Type B pancreatic cell (in vitro differentiated cells): ENCODE measurements around the gene ADH7. TPM values are rescaled to one million over a fixed set of nuclear protein-coding genes. Genes with fewer than 3 reads are reported as not detected.
A peak's percentile ranks its signal among the peaks of the same experiment; 100 is the strongest.

Source experiments
- DNase-seq: peaks from one replicate; pipeline ENCODE4 v3.0.0; 2021; ENCODE audit warnings: mixed read lengths; ENCODE audit not compliant: unreplicated experiment; ENCODE audit errors: extremely low spot score
- H3K27ac Mint-ChIP-seq: 2 replicates; pipeline ENCODE4 v1.8.0; 2021; ENCODE audit warnings: mild to moderate bottlenecking, mixed read lengths
- H3K27me3 Mint-ChIP-seq: 2 replicates; pipeline ENCODE4 v1.8.0; 2021; ENCODE audit warnings: mixed read lengths
- H3K36me3 Mint-ChIP-seq: 2 replicates; pipeline ENCODE4 v1.8.0; 2021; ENCODE audit warnings: mixed read lengths
- H3K4me1 Mint-ChIP-seq: one replicate; pipeline ENCODE4 v1.8.0; 2021; ENCODE audit warnings: mixed read lengths; ENCODE audit not compliant: unreplicated experiment
- H3K4me3 Mint-ChIP-seq: 2 replicates; pipeline ENCODE4 v1.8.0; 2021; ENCODE audit warnings: mild to moderate bottlenecking, mixed read lengths
- H3K9me3 Mint-ChIP-seq: 2 replicates; pipeline ENCODE4 v1.8.0; 2021; ENCODE audit warnings: mixed read lengths
- total RNA-seq: library from RNA; stranded (reverse); gene quantifications from 2 replicates; pipeline ENCODE4 v1.2.1, GENCODE V29; 2021; ENCODE audit warnings: low replicate concordance
- TF ChIP-seq, protein P1 (sequence below): fragments of 200-600 bp; sonication (generic); conservative IDR thresholded peaks from 2 replicates; pipeline ENCODE4 v1.5.0; 2021; ENCODE audit warnings: antibody characterized with exemption, mild to moderate bottlenecking

ADH7 gene
- total RNA-seq, 1 donor from 2014 or later: 0.17 TPM

DNA sequence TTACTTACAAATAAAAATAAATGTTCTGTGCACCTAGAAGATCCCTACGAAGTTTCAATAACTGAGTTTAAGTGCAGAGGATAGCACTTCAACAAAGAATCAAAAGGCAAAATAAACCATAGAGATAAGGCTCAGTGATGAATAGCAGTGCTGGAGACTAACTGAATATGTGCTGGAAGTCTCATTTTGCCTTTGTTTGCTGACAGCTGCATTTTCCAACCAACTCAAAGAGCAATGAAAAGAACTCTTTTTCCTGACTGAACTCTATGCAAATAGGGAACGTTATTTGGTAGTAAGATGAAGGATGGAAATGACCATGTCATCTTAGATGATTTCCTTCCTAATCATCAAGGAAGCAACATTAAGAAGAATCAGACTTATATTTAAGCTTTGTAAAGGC lies 32.7 kb upstream of the ADH7 start:
- H3K36me3 Mint-ChIP-seq: no peaks in the 10 kb centered on the region
- no peaks in the 10 kb centered on the region for H3K4me1 Mint-ChIP-seq
- H3K4me3 Mint-ChIP-seq: no peak overlapping the region
- no peak for DNase-seq
- peaks cover 7% of the 10 kb centered on the region for H3K27me3 Mint-ChIP-seq
- no peaks in the 10 kb centered on the region for H3K9me3 Mint-ChIP-seq
- H3K27ac Mint-ChIP-seq: no peak overlapping the region
- TF ChIP-seq, protein P1, sequence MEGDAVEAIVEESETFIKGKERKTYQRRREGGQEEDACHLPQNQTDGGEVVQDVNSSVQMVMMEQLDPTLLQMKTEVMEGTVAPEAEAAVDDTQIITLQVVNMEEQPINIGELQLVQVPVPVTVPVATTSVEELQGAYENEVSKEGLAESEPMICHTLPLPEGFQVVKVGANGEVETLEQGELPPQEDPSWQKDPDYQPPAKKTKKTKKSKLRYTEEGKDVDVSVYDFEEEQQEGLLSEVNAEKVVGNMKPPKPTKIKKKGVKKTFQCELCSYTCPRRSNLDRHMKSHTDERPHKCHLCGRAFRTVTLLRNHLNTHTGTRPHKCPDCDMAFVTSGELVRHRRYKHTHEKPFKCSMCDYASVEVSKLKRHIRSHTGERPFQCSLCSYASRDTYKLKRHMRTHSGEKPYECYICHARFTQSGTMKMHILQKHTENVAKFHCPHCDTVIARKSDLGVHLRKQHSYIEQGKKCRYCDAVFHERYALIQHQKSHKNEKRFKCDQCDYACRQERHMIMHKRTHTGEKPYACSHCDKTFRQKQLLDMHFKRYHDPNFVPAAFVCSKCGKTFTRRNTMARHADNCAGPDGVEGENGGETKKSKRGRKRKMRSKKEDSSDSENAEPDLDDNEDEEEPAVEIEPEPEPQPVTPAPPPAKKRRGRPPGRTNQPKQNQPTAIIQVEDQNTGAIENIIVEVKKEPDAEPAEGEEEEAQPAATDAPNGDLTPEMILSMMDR: no peak

DNA sequence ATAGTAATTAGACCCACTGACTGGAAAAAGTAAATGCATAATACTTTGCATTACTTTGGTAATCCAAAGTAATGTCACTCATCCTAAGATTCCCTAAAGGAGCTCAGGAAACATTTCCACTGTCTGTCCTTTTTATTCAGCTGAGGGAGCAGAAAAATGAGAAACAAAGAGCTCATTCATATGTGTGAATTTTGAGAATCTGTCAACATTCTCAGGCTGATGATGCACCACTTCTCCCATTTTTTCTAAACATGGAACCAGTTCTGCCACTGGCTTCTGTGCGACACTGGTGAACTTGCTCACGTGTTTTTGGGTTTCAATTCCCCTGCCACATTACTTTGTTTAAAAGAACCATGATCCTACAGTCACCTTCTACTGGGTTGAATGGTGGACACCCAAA lies 28.4 kb upstream of the ADH7 start:
- TF ChIP-seq, protein P1: no peak
- no peak overlapping the region for H3K4me3 Mint-ChIP-seq
- H3K27me3 Mint-ChIP-seq: peaks cover 7% of the 10 kb centered on the region
- H3K9me3 Mint-ChIP-seq: no peaks in the 10 kb centered on the region
- H3K4me1 Mint-ChIP-seq: peaks cover 4% of the 10 kb centered on the region
- no peak overlapping the region for H3K27ac Mint-ChIP-seq
- DNase-seq: no peak
- no peaks in the 10 kb centered on the region for H3K36me3 Mint-ChIP-seq

DNA sequence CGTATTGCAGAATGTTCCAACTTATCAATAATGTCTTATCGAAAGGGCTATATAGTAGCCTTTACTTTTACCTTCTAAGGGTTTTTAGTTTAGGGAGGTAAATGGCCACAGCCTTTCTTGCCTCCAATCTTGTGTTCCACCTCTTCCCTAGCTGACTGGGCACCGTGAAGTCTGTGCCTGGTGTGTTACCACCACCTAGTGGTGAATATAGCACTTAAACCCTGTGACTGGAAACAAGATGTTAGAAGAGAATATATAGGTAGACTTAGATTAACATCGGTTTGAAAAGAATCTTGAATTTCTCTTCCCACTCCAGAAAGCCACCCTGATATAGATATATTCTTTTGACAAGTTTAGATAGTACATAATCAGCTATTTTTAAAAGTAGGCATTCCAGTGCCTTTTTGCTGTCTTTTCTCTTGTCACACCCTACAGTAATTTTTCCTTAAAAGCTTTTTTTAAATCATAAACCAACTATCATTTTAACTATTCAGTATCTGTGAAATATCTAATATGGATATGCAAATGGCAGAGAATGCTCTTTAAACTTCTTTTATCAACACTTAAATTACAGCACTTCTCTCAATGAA lies 27.8 kb upstream of the ADH7 start:
- H3K9me3 Mint-ChIP-seq: no peaks in the 10 kb centered on the region
- no peak overlapping the region for H3K27ac Mint-ChIP-seq
- no peaks in the 10 kb centered on the region for H3K36me3 Mint-ChIP-seq
- H3K27me3 Mint-ChIP-seq: peaks cover 7% of the 10 kb centered on the region
- TF ChIP-seq, protein P1: peak; percentile 92
- no peak for DNase-seq
- H3K4me1 Mint-ChIP-seq: peaks cover 4% of the 10 kb centered on the region
- H3K4me3 Mint-ChIP-seq: no peak overlapping the region

DNA sequence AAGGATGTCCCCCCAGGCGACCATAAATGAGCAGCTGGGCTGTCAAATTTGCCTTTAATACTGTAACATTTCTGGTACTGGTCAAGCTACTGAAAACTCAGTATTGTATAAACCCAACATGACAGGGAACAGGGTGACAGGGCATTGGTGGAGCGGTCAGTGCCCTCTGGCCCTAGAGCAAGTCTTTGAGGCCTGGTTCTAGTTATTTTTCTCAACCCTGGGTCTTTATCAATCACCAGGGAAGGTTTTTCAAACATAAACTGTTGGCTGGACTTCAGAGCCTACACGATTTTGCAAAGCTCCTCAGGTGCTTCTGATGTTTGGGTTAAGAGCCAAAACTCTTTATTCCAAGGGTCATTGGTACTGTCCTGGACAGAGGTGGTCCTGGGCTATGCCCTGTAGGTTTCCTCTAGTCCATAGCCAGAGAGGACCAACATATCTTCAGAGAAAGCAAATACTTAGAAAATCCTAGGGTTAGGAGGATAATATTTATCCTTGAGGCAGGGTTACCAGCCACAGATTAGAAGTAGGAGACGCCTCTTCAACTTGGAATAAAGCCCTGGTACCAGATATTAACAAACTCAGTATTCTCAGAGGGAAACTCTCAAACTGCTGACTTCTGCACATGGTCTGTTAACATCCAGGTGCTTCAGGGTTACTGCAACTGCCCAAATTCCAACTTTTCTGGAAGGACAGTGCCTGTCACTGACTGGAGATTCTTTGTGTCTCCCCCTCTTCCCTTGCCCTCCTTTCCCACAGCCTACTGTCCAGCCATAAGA lies 26.7 kb upstream of the ADH7 start:
- Mint-ChIP-seq H3K36me3 (no peaks in the 10 kb centered on the region), H3K27ac (no peak overlapping the region), H3K9me3 (no peaks in the 10 kb centered on the region), H3K27me3 (peaks cover 7% of the 10 kb centered on the region), H3K4me3 (no peak overlapping the region), H3K4me1 (peaks cover 4% of the 10 kb centered on the region)
- no peak for DNase-seq
- TF ChIP-seq, protein P1: no peak

DNA sequence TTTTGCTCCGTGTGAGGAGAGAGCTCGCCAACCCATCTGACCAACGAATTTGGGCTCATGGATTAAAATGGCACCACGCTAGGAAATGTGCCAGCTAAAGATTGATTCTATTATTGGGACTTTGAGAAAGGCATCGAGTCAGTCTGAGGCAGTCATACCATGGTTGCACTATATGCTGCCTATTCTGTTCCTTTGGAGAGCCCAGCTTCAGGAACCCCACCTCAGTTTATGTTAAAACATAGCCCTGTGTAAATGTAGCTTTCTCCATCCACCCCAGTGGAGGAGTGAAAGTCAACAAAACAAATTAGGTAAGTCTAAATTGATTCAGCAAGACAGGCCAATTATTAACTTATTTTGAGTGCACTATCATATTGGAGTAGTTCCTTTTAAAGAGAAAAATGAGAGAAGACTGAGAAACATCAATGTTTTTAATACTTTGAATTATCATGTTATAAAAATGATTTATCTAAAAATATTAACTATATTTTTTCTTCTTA lies 24.5 kb upstream of the ADH7 start:
- no peak overlapping the region for H3K4me3 Mint-ChIP-seq
- H3K27me3 Mint-ChIP-seq: peaks cover 4% of the 10 kb centered on the region
- H3K27ac Mint-ChIP-seq: peak overlapping the region; percentile 46
- TF ChIP-seq, protein P1: no peak
- H3K9me3 Mint-ChIP-seq: no peaks in the 10 kb centered on the region
- DNase-seq: no peak
- H3K36me3 Mint-ChIP-seq: no peaks in the 10 kb centered on the region
- peaks cover 4% of the 10 kb centered on the region for H3K4me1 Mint-ChIP-seq
